Stomach (tissue), 4 donors: Measurements from ENCODE around the gene CUX1.

Experiments
- POLR2A ChIP-seq, 4 donors: fragments of 450-650 bp; IDR thresholded peaks; one replicate each; pipeline ENCODE4 v1.6.1; 2016; ENCODE audit warnings: antibody characterized with exemption in 4 of 4, control low read depth in 2 of 4, mild to moderate bottlenecking in 1 of 4, moderate library complexity in 1 of 4
- POLR2AphosphoS5 ChIP-seq, 3 donors: sonication (generic); formaldehyde crosslinking; IDR thresholded peaks; one replicate each; pipeline ENCODE4 v1.6.1; 2016; ENCODE audit warnings: antibody characterized with exemption in 3 of 3

GRCh38 chr7:102236592-102237287 is 419.3 kb downstream of the CUX1 start:
- no peak for TF ChIP-seq POLR2A (IDR thresholded peaks at IDR 0.05)
- TF ChIP-seq POLR2AphosphoS5 (IDR thresholded peaks at IDR 0.05): peak in 1 of 3 donors; percentile 6
